GM19324 (cell line): Measurements from ENCODE around the gene INS.
"Not testable (repeated sequence)": the region's sequence is repeated elsewhere in the genome, so short reads cannot be mapped to it uniquely, and the experiment has no call there.

Experiments
- ATAC-seq: cut with Tn5 transposase; IDR thresholded peaks from one replicate; pipeline ENCODE4 v1.9.1; 2021; ENCODE audit warnings: mild to moderate bottlenecking, moderate library complexity; ENCODE audit not compliant: unreplicated experiment, low FRiP score

The INS gene

GRCh38 chr11:2185324-2186085, 24.5 kb upstream of the INS start:
- no peak for ATAC-seq

- ATAC-seq = no peak
These were observed 21.9 kb upstream of the INS start for GRCh38 chr11:2182692-2183474.

- ATAC-seq = no peak
These were observed 21.1 kb upstream of the INS start for GRCh38 chr11:2182075-2182474.

- no peak for ATAC-seq
These were observed 19.9 kb upstream of the INS start for GRCh38 chr11:2180789-2181370.

- no peak for ATAC-seq
These were observed 19.3 kb upstream of the INS start for GRCh38 chr11:2180347-2180746.

GRCh38 chr11:2179516-2179915, 18.5 kb upstream of the INS start:
- ATAC-seq = no peak

- no peak for ATAC-seq
These were observed 18.0 kb upstream of the INS start for GRCh38 chr11:2178906-2179494.

- ATAC-seq = not testable (repeated sequence)
These were observed 17.2 kb upstream of the INS start for GRCh38 chr11:2178055-2178773.

- ATAC-seq = no peak
These were observed 16.1 kb upstream of the INS start for GRCh38 chr11:2177076-2177475.

GRCh38 chr11:2176389-2176900, 15.4 kb upstream of the INS start:
- no peak for ATAC-seq

GRCh38 chr11:2175659-2176058, 14.7 kb upstream of the INS start:
- ATAC-seq = no peak

- ATAC-seq = no peak
These were observed 13.4 kb upstream of the INS start for GRCh38 chr11:2174361-2174760.

- no peak for ATAC-seq
These were observed 12.8 kb upstream of the INS start for GRCh38 chr11:2173761-2174160.

- no peak for ATAC-seq
These were observed 12.2 kb upstream of the INS start for GRCh38 chr11:2173150-2173693.

GRCh38 chr11:2172676-2173075, 11.7 kb upstream of the INS start:
- ATAC-seq = no peak

- ATAC-seq = no peak
These were observed 10.6 kb upstream of the INS start, which contains the start of gene TH for GRCh38 chr11:2171591-2172003. Gene TH (minus strand): TSS chr11:2171815. CDS start chr11:2171786, 29 bp downstream.

GRCh38 chr11:2169626-2170570, 8.9 kb upstream of the INS start:
- no peak for ATAC-seq

- no peak for ATAC-seq
These were observed 8.0 kb upstream of the INS start for GRCh38 chr11:2169005-2169378.
